ENCODE measurements around the gene LSM7. TPM values are rescaled to one million over a fixed set of nuclear protein-coding genes. Genes with fewer than 3 reads are reported as not detected.
A peak's percentile ranks its signal among the peaks of the same experiment; 100 is the strongest.

Gene LSM7
- total RNA-seq, 4 donors from 2014 or later, result 97.8 to 163 (median 128) TPM

GRCh38 chr19:2337329-2337707, 8.9 kb upstream of the LSM7 start:
- WGBS, 2 donors, result 55 to 87% methylated on average over 4 to 7 of the region's 19 CpGs
- DNase-seq, result no peak

GRCh38 chr19:2336528-2337328, 8.3 kb upstream of the LSM7 start:
- peaks cover 0 to 57% (median 12%) of the 10 kb centered on the region in 3 donors for H3K36me3 ChIP-seq
- no peak for DNase-seq
- H3K27ac ChIP-seq, result no peak overlapping the region
- H3K9me3 ChIP-seq, result no peaks in the 10 kb centered on the region
- no peak overlapping the region for H3K4me3 ChIP-seq
- intact Hi-C loops (cut with DNase I), result no loop called here
- WGBS, 2 donors, result 87 to 90% methylated on average over 12 to 17 of the region's 33 CpGs
- H3K27me3 ChIP-seq, result no peaks in the 10 kb centered on the region
- peaks cover 8 to 35% (median 9%) of the 10 kb centered on the region in 3 donors for H3K4me1 ChIP-seq
- TF ChIP-seq POLR2A (IDR thresholded peaks at IDR 0.05), result no peak
- TF ChIP-seq, protein P1, sequence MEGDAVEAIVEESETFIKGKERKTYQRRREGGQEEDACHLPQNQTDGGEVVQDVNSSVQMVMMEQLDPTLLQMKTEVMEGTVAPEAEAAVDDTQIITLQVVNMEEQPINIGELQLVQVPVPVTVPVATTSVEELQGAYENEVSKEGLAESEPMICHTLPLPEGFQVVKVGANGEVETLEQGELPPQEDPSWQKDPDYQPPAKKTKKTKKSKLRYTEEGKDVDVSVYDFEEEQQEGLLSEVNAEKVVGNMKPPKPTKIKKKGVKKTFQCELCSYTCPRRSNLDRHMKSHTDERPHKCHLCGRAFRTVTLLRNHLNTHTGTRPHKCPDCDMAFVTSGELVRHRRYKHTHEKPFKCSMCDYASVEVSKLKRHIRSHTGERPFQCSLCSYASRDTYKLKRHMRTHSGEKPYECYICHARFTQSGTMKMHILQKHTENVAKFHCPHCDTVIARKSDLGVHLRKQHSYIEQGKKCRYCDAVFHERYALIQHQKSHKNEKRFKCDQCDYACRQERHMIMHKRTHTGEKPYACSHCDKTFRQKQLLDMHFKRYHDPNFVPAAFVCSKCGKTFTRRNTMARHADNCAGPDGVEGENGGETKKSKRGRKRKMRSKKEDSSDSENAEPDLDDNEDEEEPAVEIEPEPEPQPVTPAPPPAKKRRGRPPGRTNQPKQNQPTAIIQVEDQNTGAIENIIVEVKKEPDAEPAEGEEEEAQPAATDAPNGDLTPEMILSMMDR (IDR thresholded peaks at IDR 0.05), result no peak

More at GRCh38 chr19:2337329-2337707, 8.9 kb upstream of the LSM7 start:
- peaks cover 0 to 63% (median 12%) of the 10 kb centered on the region in 3 donors for H3K36me3 ChIP-seq
- H3K27ac ChIP-seq, result no peak overlapping the region
- no peak overlapping the region for H3K4me3 ChIP-seq
- H3K27me3 ChIP-seq, result no peaks in the 10 kb centered on the region
- H3K9me3 ChIP-seq, result no peaks in the 10 kb centered on the region
- intact Hi-C loops (cut with DNase I), result no loop called here
- peaks cover 4 to 35% (median 8%) of the 10 kb centered on the region in 3 donors for H3K4me1 ChIP-seq
- TF ChIP-seq, protein P1 (IDR thresholded peaks at IDR 0.05), result peak in 1 of 6 experiments; percentile 17
- no peak for TF ChIP-seq POLR2A (IDR thresholded peaks at IDR 0.05)

- Histone ChIP-seq H3K4me3 (no peak overlapping the region), H3K4me1 (peaks cover 6 to 35% (median 17%) of the 10 kb centered on the region in 3 donors), H3K27me3 (no peaks in the 10 kb centered on the region), H3K9me3 (no peaks in the 10 kb centered on the region), H3K27ac (no peak overlapping the region), H3K36me3 (peaks cover 0 to 48% (median 12%) of the 10 kb centered on the region in 3 donors)
- DNase-seq, result no peak
- TF ChIP-seq, protein P1 (IDR thresholded peaks at IDR 0.05), result no peak
- intact Hi-C loops (cut with DNase I), result no loop called here
- 78 to 89% methylated on average over 3 of the region's 3 CpGs for WGBS, 2 donors
Observed at GRCh38 chr19:2335848-2336247, 7.5 kb upstream of the LSM7 start.

DNA sequence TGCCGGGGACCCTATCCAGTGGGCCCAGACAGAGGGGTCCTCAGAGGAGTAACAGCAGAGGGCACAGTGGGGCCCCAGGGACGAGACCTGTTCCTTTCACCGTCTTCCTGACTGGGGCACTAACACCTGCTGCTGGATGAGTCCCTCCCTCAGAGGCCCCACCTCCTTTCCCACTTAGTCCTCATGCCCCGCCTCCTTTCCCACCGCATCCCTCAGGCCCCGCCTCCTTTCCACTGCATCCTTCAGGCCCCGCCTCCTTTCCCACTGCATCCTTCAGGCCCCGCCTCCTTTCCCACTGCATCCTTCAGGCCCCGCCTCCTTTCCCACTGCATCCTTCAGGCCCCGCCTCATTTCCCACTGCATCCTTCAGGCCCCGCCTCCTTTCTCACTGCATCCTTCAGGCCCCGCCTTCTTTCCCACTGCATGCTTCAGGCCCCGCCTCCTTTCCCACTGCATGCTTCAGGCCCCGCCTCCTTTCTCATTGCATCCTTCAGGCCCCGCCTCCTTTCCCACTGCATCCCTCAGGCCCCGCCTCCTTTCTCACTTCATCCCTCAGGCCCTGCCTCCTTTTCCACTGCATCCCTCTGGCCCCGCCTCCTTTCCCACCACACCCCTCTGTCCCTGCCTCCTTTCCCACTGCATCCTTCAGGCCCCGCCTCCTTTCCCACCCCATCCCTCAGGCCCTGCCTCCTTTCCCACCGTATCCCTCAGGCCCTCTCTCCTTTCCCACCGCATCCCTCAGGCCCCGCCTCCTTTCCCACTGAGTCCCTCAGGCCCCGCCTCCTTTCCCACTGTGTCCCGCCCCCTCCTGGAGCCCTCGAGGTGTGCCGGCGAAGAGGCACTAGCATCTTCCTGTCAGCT, 6.8 kb upstream of the LSM7 start:
- no peaks in the 10 kb centered on the region for H3K9me3 ChIP-seq
- TF ChIP-seq, protein P1 (IDR thresholded peaks at IDR 0.05), result no peak
- TF ChIP-seq POLR2A (IDR thresholded peaks at IDR 0.05), result no peak
- 92% methylated on average over 24 to 26 of the region's 26 CpGs for WGBS, 2 donors
- H3K4me1 ChIP-seq, result peaks cover 5 to 41% (median 18%) of the 10 kb centered on the region in 3 donors
- H3K27ac ChIP-seq, result no peak overlapping the region
- no peak overlapping the region for H3K4me3 ChIP-seq
- DNase-seq, result no peak
- no peaks in the 10 kb centered on the region for H3K27me3 ChIP-seq
- H3K36me3 ChIP-seq, result peaks cover 0 to 42% (median 9%) of the 10 kb centered on the region in 3 donors
- intact Hi-C loops (cut with DNase I), result no loop called here

GRCh38 chr19:2334426-2334825, 6.0 kb upstream of the LSM7 start:
- Histone ChIP-seq H3K36me3 (peaks cover 0 to 34% (median 1%) of the 10 kb centered on the region in 3 donors), H3K27me3 (no peaks in the 10 kb centered on the region), H3K4me1 (peaks cover 10 to 49% (median 24%) of the 10 kb centered on the region in 3 donors), H3K9me3 (no peaks in the 10 kb centered on the region), H3K27ac (no peak overlapping the region), H3K4me3 (no peak overlapping the region)
- WGBS, 2 donors, result 87 to 98% methylated on average over 3 to 8 of the region's 27 CpGs
- intact Hi-C loops (cut with DNase I), result no loop called here
- DNase-seq, result no peak
- TF ChIP-seq POLR2A (IDR thresholded peaks at IDR 0.05), result no peak
- TF ChIP-seq, protein P1 (IDR thresholded peaks at IDR 0.05), result no peak
